Mammary epithelial cell (primary cell): ENCODE results near the gene AHCTF1.
A peak's percentile ranks its signal among the peaks of the same experiment; 100 is the strongest.

ENCODE experiments used
- CTCF ChIP-seq, 2 donors: IDR thresholded peaks in 1 of 2; conservative IDR thresholded peaks in 1 of 2; 2 replicates each; pipeline ENCODE4 v1.5.1; 2011 to 2012; ENCODE audit warnings: inconsistent platforms in 2 of 2, low read length in 2 of 2, mild to moderate bottlenecking in 2 of 2, control low read depth in 1 of 2, low read depth in 1 of 2; ENCODE audit not compliant: insufficient read depth in 1 of 2; ENCODE audit errors: extremely low read depth in 1 of 2
- EZH2 ChIP-seq: IDR thresholded peaks from 2 replicates; pipeline ENCODE4 v1.6.1; 2012; ENCODE audit warnings: low read length, inconsistent platforms, borderline replicate concordance

DNA sequence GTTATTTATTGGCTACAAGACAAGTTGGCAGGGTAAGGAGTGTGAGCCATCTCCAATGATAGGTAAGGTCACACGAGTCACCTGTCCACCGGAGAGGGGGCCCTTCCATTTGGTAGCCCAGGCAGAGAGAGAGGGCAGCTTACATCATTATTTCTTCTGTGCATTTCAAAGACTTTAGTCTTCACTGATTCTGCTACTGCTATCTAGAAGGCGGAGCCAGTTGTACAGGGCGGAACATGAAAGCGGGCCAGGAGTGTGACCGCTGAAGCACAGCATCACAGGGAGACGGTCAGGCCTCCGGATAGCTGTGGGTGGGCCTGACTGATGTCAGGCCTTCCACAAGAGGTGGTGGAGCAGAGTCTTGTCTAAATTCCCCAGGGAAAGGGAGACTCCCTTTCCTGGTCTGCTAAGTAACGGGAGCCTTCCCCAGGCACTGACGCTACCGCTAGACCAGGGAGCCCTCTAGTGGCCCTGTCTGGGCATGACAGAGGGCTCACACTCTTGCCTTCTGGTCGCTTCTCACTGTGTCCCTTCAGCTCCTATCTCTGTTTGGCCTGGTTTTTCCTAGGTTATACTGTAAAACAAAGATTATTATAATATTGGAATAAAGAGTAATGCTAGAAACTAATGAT, 39.5 kb upstream of the AHCTF1 start:
- peak; percentile 35 to 66 for TF ChIP-seq CTCF (conservative IDR thresholded peaks at IDR 0.05 in 1 of 2, IDR thresholded peaks at IDR 0.05 in 1 of 2; ENCODE audit: extremely low read depth in 1 of 2, insufficient read depth in 1 of 2, low read depth in 1 of 2, low read length in 2 of 2)
- no peak for TF ChIP-seq EZH2
